ENCODE data around the gene DMRT2.
A peak's percentile ranks its signal among the peaks of the same experiment; 100 is the strongest.

DMRT2 gene

DNA sequence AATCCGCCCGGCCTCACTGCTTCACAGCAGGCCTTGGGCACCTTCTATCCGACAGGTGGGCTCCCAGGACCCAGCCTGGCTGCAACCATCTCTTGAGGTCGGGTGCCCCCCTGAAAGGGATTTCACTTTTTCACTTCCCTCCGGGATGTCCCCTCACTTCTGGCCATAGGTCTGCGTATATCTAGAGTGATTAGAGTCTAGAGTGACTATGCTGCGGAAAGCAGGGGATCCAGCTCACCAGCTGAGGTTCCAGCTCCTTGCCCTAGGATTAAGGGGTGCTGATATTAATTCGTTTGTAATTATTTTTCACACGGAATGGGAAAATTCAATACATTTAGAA is 3.1 kb downstream of the DMRT2 start:
- WGBS, 2 donors (ENCODE audit: extremely low coverage in 2 of 2, insufficient read length in 2 of 2, insufficient replicate concordance in 1 of 2), result no CpG with 5 or more reads among the region's 9 CpGs
- DNase-seq (ENCODE audit: low spot score), result no peak
- Histone ChIP-seq H4K91ac (ENCODE audit: low read depth, low read length, poor library complexity) (no peak overlapping the region), H3K79me1 (ENCODE audit: low read depth, low read length) (no peaks in the 10 kb centered on the region), H2AFZ (ENCODE audit: low read length) (no peak overlapping the region), H3K27ac (replicated peaks; ENCODE audit: low read length) (no peak overlapping the region), H3K4me1 (ENCODE audit: control insufficient read depth in 2 of 2, insufficient read depth in 1 of 2, low read depth in 1 of 2, low read length in 2 of 2) (peaks cover 0 to 10% of the 10 kb centered on the region in 2 donors), H3K14ac (ENCODE audit: low read length) (no peak overlapping the region), H3K4me3 (ENCODE audit: low read length in 2 of 2) (no peak overlapping the region), H2BK120ac (ENCODE audit: low read depth, low read length) (no peak overlapping the region), H3K23ac (ENCODE audit: low read depth, low read length, poor library complexity) (peak overlapping the region; percentile 92), H3K18ac (ENCODE audit: low read length) (no peak overlapping the region), H3K9ac (ENCODE audit: low read depth, low read length, poor library complexity) (no peak overlapping the region), H2BK5ac (ENCODE audit: low read length) (no peak overlapping the region), H3K4me2 (ENCODE audit: insufficient read depth, low read length, poor library complexity, severe bottlenecking) (no peak overlapping the region), H2BK12ac (ENCODE audit: low read length) (no peak overlapping the region), H4K8ac (ENCODE audit: low read depth, low read length) (no peak overlapping the region), H3K27me3 (ENCODE audit: control insufficient read depth in 3 of 3, insufficient read depth in 3 of 3, low read depth in 1 of 3, low read length in 3 of 3) (peaks cover 32 to 83% (median 57%) of the 10 kb centered on the region in 3 experiments), H2AK5ac (ENCODE audit: low read depth, low read length) (peak overlapping the region; percentile 32), H2BK15ac (ENCODE audit: low read length) (no peak overlapping the region), H3K9me3 (replicated peaks in 1 of 2; ENCODE audit: control insufficient read depth in 2 of 2, insufficient read depth in 1 of 2, low read depth in 1 of 2, low read length in 2 of 2) (peaks cover 3 to 17% of the 10 kb centered on the region in 2 donors), H3K36me3 (replicated peaks in 1 of 2; ENCODE audit: control insufficient read depth in 2 of 2, insufficient read depth in 2 of 2, low read length in 2 of 2) (no peaks in the 10 kb centered on the region), H3K4ac (ENCODE audit: low read length) (no peak overlapping the region)

DNA sequence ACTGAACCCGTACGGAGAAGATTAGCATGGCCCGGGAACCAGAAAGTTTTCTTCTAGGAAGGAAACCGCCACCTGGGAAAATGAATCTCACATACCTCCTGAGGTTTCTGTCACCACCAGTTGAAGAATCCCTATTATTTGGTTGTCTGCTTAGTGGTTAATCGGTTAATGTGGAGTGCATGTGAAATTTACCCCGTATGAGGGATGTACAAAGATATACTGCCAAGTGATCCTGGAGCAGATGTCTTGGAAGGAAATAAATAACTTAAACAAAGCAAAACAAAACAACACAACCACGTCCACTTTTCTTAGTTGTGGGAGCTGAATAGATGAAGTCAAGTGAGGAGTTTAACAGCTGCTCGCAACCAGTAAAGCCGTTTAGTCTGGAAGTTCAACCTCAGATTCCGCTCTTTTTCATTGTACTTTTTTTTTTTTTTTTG is 3.8 kb downstream of the DMRT2 start:
- H3K36me3 ChIP-seq (replicated peaks in 1 of 2; ENCODE audit: control insufficient read depth in 2 of 2, insufficient read depth in 2 of 2, low read length in 2 of 2), result no peaks in the 10 kb centered on the region
- H2AFZ ChIP-seq (ENCODE audit: low read length), result no peak overlapping the region
- H3K9ac ChIP-seq (ENCODE audit: low read depth, low read length, poor library complexity), result no peak overlapping the region
- H2AK5ac ChIP-seq (ENCODE audit: low read depth, low read length), result no peak overlapping the region
- no peak overlapping the region for H3K27ac ChIP-seq (replicated peaks; ENCODE audit: low read length)
- H3K27me3 ChIP-seq (ENCODE audit: control insufficient read depth in 3 of 3, insufficient read depth in 3 of 3, low read depth in 1 of 3, low read length in 3 of 3), result peaks cover 26 to 76% (median 49%) of the 10 kb centered on the region in 3 experiments
- H3K4me3 ChIP-seq (ENCODE audit: low read length in 2 of 2), result no peak overlapping the region
- H3K23ac ChIP-seq (ENCODE audit: low read depth, low read length, poor library complexity), result no peak overlapping the region
- no CpG with 5 or more reads among the region's 10 CpGs for WGBS, 2 donors (ENCODE audit: extremely low coverage in 2 of 2, insufficient read length in 2 of 2, insufficient replicate concordance in 1 of 2)
- H2BK12ac ChIP-seq (ENCODE audit: low read length), result no peak overlapping the region
- no peak overlapping the region for H2BK15ac ChIP-seq (ENCODE audit: low read length)
- peaks cover 0 to 10% of the 10 kb centered on the region in 2 donors for H3K4me1 ChIP-seq (ENCODE audit: control insufficient read depth in 2 of 2, insufficient read depth in 1 of 2, low read depth in 1 of 2, low read length in 2 of 2)
- no peak overlapping the region for H2BK120ac ChIP-seq (ENCODE audit: low read depth, low read length)
- H3K4ac ChIP-seq (ENCODE audit: low read length), result no peak overlapping the region
- H3K4me2 ChIP-seq (ENCODE audit: insufficient read depth, low read length, poor library complexity, severe bottlenecking), result no peak overlapping the region
- no peak overlapping the region for H3K18ac ChIP-seq (ENCODE audit: low read length)
- H4K91ac ChIP-seq (ENCODE audit: low read depth, low read length, poor library complexity), result no peak overlapping the region
- H3K14ac ChIP-seq (ENCODE audit: low read length), result no peak overlapping the region
- peaks cover 1 to 10% of the 10 kb centered on the region in 2 donors for H3K9me3 ChIP-seq (replicated peaks in 1 of 2; ENCODE audit: control insufficient read depth in 2 of 2, insufficient read depth in 1 of 2, low read depth in 1 of 2, low read length in 2 of 2)
- no peak for DNase-seq (ENCODE audit: low spot score)
- H3K79me1 ChIP-seq (ENCODE audit: low read depth, low read length), result no peaks in the 10 kb centered on the region
- no peak overlapping the region for H4K8ac ChIP-seq (ENCODE audit: low read depth, low read length)
- no peak overlapping the region for H2BK5ac ChIP-seq (ENCODE audit: low read length)

DNA sequence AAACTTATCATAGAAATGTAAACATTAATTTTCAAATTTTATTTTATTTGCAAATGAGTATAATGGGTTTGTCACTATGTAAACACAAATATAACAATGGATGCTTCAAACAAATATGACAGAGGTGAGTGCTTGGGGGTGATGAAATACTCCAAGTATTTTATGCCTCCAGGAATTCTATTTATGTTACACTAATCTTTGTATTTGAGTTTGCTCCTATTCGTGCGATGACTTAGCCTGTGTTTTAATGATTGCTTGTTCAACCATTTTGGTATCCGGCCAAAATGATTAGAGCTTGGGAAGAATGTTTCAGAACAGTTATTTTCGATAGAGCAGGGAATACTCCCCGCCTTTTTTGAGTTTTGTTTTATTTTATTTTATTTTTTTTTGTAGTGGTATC is 5.0 kb downstream of the DMRT2 start:
- Histone ChIP-seq H2AFZ (ENCODE audit: low read length) (no peak overlapping the region), H2AK5ac (ENCODE audit: low read depth, low read length) (no peak overlapping the region), H2BK5ac (ENCODE audit: low read length) (no peak overlapping the region), H3K4ac (ENCODE audit: low read length) (no peak overlapping the region), H2BK120ac (ENCODE audit: low read depth, low read length) (no peak overlapping the region), H3K14ac (ENCODE audit: low read length) (no peak overlapping the region), H2BK15ac (ENCODE audit: low read length) (no peak overlapping the region), H3K9ac (ENCODE audit: low read depth, low read length, poor library complexity) (no peak overlapping the region), H3K36me3 (replicated peaks in 1 of 2; ENCODE audit: control insufficient read depth in 2 of 2, insufficient read depth in 2 of 2, low read length in 2 of 2) (no peaks in the 10 kb centered on the region), H3K9me3 (replicated peaks in 1 of 2; ENCODE audit: control insufficient read depth in 2 of 2, insufficient read depth in 1 of 2, low read depth in 1 of 2, low read length in 2 of 2) (no peaks in the 10 kb centered on the region), H3K27me3 (ENCODE audit: control insufficient read depth in 3 of 3, insufficient read depth in 3 of 3, low read depth in 1 of 3, low read length in 3 of 3) (peaks cover 25 to 64% (median 42%) of the 10 kb centered on the region in 3 experiments), H3K18ac (ENCODE audit: low read length) (no peak overlapping the region), H3K23ac (ENCODE audit: low read depth, low read length, poor library complexity) (no peak overlapping the region), H4K8ac (ENCODE audit: low read depth, low read length) (no peak overlapping the region), H2BK12ac (ENCODE audit: low read length) (no peak overlapping the region), H3K4me1 (ENCODE audit: control insufficient read depth in 2 of 2, insufficient read depth in 1 of 2, low read depth in 1 of 2, low read length in 2 of 2) (peaks cover 0 to 10% of the 10 kb centered on the region in 2 donors), H3K79me1 (ENCODE audit: low read depth, low read length) (no peaks in the 10 kb centered on the region), H3K4me3 (ENCODE audit: low read length in 2 of 2) (no peak overlapping the region), H4K91ac (ENCODE audit: low read depth, low read length, poor library complexity) (no peak overlapping the region), H3K27ac (replicated peaks; ENCODE audit: low read length) (no peak overlapping the region), H3K4me2 (ENCODE audit: insufficient read depth, low read length, poor library complexity, severe bottlenecking) (no peak overlapping the region)
- DNase-seq (ENCODE audit: low spot score), result no peak
- WGBS, 2 donors (ENCODE audit: extremely low coverage in 2 of 2, insufficient read length in 2 of 2, insufficient replicate concordance in 1 of 2), result no CpG with 5 or more reads among the region's 5 CpGs

DNA sequence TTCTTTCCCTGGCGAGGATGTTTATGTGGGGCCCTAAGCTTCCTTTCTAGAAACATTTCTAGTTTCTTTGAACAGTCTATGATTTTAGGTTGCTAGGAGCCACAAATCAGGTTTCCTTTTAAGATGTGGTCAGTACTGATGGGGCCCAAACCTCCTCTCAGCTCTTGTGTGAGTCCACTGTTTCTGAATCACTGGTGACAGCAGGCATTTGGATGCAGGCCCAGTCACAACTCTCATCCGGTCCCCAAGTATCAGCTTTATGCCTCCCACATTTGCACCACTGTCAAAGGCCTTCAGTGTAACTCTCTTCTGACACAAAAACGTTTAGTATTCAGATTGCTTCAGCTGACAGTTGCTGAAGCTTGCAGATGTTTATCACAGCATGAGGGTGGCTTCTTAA is 7.8 kb downstream of the DMRT2 start:
- Histone ChIP-seq H3K18ac (ENCODE audit: low read length) (no peak overlapping the region), H3K23ac (ENCODE audit: low read depth, low read length, poor library complexity) (no peak overlapping the region), H2BK12ac (ENCODE audit: low read length) (no peak overlapping the region), H3K14ac (ENCODE audit: low read length) (no peak overlapping the region), H3K36me3 (replicated peaks in 1 of 2; ENCODE audit: control insufficient read depth in 2 of 2, insufficient read depth in 2 of 2, low read length in 2 of 2) (no peaks in the 10 kb centered on the region), H4K8ac (ENCODE audit: low read depth, low read length) (no peak overlapping the region), H3K4me1 (ENCODE audit: control insufficient read depth in 2 of 2, insufficient read depth in 1 of 2, low read depth in 1 of 2, low read length in 2 of 2) (peaks cover 0 to 2% of the 10 kb centered on the region in 2 donors), H3K27me3 (ENCODE audit: control insufficient read depth in 3 of 3, insufficient read depth in 3 of 3, low read depth in 1 of 3, low read length in 3 of 3) (peaks cover 5 to 37% (median 15%) of the 10 kb centered on the region in 3 experiments), H2AK5ac (ENCODE audit: low read depth, low read length) (no peak overlapping the region), H2BK120ac (ENCODE audit: low read depth, low read length) (no peak overlapping the region), H3K27ac (replicated peaks; ENCODE audit: low read length) (no peak overlapping the region), H3K4me2 (ENCODE audit: insufficient read depth, low read length, poor library complexity, severe bottlenecking) (no peak overlapping the region), H3K79me1 (ENCODE audit: low read depth, low read length) (no peaks in the 10 kb centered on the region), H3K9ac (ENCODE audit: low read depth, low read length, poor library complexity) (no peak overlapping the region), H3K4ac (ENCODE audit: low read length) (no peak overlapping the region), H3K4me3 (ENCODE audit: low read length in 2 of 2) (no peak overlapping the region), H2AFZ (ENCODE audit: low read length) (no peak overlapping the region), H2BK5ac (ENCODE audit: low read length) (no peak overlapping the region), H2BK15ac (ENCODE audit: low read length) (no peak overlapping the region), H4K91ac (ENCODE audit: low read depth, low read length, poor library complexity) (no peak overlapping the region), H3K9me3 (replicated peaks in 1 of 2; ENCODE audit: control insufficient read depth in 2 of 2, insufficient read depth in 1 of 2, low read depth in 1 of 2, low read length in 2 of 2) (no peaks in the 10 kb centered on the region)
- DNase-seq (ENCODE audit: low spot score), result no peak
- no CpG with 5 or more reads among the region's 3 CpGs for WGBS, 2 donors (ENCODE audit: extremely low coverage in 2 of 2, insufficient read length in 2 of 2, insufficient replicate concordance in 1 of 2)

Data from neuronal stem cell (in vitro differentiated cells).